ENCODE measurements around the gene ENDOV. TPM values are rescaled to one million over a fixed set of nuclear protein-coding genes. Genes with fewer than 3 reads are reported as not detected.

Gene ENDOV
- total RNA-seq, 1 donor from 2014 or later: 30.7 TPM

GRCh38 chr17:80464486-80464885 is 49.5 kb downstream of the ENDOV start:
- Mint-ChIP-seq H3K27me3 (peaks cover 70% of the 10 kb centered on the region), H3K4me1 (ENCODE audit: unreplicated experiment) (no peaks in the 10 kb centered on the region), H3K9me3 (no peaks in the 10 kb centered on the region), H3K27ac (no peak overlapping the region), H3K4me3 (no peak overlapping the region), H3K36me3 (no peaks in the 10 kb centered on the region)
- DNase-seq (ENCODE audit: extremely low spot score, unreplicated experiment): no peak
- TF ChIP-seq, protein P1, sequence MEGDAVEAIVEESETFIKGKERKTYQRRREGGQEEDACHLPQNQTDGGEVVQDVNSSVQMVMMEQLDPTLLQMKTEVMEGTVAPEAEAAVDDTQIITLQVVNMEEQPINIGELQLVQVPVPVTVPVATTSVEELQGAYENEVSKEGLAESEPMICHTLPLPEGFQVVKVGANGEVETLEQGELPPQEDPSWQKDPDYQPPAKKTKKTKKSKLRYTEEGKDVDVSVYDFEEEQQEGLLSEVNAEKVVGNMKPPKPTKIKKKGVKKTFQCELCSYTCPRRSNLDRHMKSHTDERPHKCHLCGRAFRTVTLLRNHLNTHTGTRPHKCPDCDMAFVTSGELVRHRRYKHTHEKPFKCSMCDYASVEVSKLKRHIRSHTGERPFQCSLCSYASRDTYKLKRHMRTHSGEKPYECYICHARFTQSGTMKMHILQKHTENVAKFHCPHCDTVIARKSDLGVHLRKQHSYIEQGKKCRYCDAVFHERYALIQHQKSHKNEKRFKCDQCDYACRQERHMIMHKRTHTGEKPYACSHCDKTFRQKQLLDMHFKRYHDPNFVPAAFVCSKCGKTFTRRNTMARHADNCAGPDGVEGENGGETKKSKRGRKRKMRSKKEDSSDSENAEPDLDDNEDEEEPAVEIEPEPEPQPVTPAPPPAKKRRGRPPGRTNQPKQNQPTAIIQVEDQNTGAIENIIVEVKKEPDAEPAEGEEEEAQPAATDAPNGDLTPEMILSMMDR (conservative IDR thresholded peaks at IDR 0.05): no peak

DNA sequence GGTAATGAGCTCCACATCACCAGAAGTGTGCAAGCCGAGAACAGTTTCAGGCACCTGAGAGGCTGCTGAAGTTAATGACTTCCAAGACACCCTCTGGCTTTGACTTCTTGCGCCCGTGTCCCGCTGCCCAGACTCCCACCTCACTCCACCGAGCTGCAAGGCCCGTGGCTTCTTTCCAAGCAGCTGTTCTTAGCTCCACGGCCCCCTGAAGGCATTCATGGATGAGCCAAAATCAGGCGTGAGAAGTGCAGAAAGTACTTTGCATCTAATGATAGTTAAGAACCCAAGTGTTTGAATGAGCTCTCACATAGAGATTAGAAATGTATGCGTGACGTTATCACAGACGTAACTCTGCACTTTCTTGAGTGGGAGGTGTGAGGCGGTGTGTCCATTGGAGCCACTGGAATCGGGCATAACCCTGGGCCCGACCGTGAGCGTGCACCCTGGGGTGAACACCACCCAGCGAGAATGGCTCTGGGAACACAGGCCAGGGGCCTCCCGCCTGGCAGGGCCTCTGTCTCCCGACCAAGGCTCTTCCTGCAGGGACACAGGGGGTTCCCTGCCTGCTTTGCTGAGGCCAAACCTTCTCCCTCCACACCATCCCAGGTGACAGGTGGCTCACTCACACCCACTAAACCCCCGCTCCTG is 50.5 kb downstream of the ENDOV start:
- H3K36me3 Mint-ChIP-seq: no peaks in the 10 kb centered on the region
- H3K4me1 Mint-ChIP-seq (ENCODE audit: unreplicated experiment): no peaks in the 10 kb centered on the region
- H3K27ac Mint-ChIP-seq: no peak overlapping the region
- no peak overlapping the region for H3K4me3 Mint-ChIP-seq
- H3K9me3 Mint-ChIP-seq: no peaks in the 10 kb centered on the region
- peaks cover 67% of the 10 kb centered on the region for H3K27me3 Mint-ChIP-seq
- TF ChIP-seq, protein P1 (conservative IDR thresholded peaks at IDR 0.05): no peak
- no peak for DNase-seq (ENCODE audit: extremely low spot score, unreplicated experiment)

DNA sequence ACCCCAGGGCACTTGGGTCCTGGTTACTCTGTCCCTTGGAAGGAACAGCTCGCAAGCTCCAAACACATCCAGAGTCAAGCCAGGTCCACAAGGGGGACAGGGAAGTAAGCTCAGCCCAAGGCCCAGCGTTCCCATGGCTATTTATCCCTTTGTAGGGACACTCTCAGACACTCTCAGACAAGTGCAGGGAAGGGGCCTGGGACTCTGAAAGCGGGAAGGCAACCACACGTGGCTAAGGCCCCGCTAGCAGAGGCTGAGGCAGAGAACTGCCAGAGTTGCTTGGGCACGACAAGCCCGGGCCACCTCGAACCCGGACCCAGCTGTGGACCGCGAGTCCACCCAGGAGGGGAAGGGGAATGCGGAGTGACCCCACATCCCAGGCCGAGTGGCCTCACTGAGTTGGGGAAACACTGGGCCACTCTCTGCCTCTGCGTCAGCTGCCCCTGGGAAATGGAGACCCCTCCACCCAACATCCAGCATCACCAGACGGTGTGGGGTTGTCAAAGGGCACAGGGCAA is 51.3 kb downstream of the ENDOV start:
- no peak for DNase-seq (ENCODE audit: extremely low spot score, unreplicated experiment)
- no peak overlapping the region for H3K27ac Mint-ChIP-seq
- H3K27me3 Mint-ChIP-seq: peaks cover 67% of the 10 kb centered on the region
- H3K36me3 Mint-ChIP-seq: no peaks in the 10 kb centered on the region
- H3K4me3 Mint-ChIP-seq: no peak overlapping the region
- H3K4me1 Mint-ChIP-seq (ENCODE audit: unreplicated experiment): no peaks in the 10 kb centered on the region
- TF ChIP-seq, protein P1 (conservative IDR thresholded peaks at IDR 0.05): no peak
- no peaks in the 10 kb centered on the region for H3K9me3 Mint-ChIP-seq

DNA sequence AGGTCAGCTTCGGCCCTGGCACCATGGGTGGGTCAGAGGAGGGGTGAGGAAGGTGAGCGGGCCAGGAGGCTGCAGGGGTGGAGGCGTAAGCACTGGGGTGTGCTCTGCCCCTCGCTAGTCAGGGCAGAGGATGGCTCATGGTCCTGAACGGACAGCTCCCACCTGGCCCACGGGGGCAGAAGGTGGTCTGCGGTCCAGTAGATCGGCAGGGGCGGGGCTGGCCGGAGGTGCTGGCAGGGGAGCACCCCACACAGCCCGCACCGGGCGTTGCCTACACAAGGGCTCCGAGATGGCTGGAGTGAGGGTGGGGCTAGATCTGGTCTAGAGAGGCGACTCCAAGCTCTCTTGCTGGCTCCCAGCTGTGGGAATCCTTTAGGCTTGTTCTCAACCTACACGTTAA is 53.3 kb downstream of the ENDOV start:
- Mint-ChIP-seq H3K36me3 (no peaks in the 10 kb centered on the region), H3K9me3 (no peaks in the 10 kb centered on the region), H3K4me3 (no peak overlapping the region), H3K27ac (no peak overlapping the region), H3K4me1 (ENCODE audit: unreplicated experiment) (no peaks in the 10 kb centered on the region), H3K27me3 (peaks cover 80% of the 10 kb centered on the region)
- DNase-seq (ENCODE audit: extremely low spot score, unreplicated experiment): no peak
- TF ChIP-seq, protein P1 (conservative IDR thresholded peaks at IDR 0.05): no peak

- H3K4me1 Mint-ChIP-seq (ENCODE audit: unreplicated experiment): no peaks in the 10 kb centered on the region
- H3K36me3 Mint-ChIP-seq: no peaks in the 10 kb centered on the region
- H3K9me3 Mint-ChIP-seq: no peaks in the 10 kb centered on the region
- no peak for DNase-seq (ENCODE audit: extremely low spot score, unreplicated experiment)
- H3K27me3 Mint-ChIP-seq: peaks cover 86% of the 10 kb centered on the region
- no peak overlapping the region for H3K27ac Mint-ChIP-seq
- H3K4me3 Mint-ChIP-seq: no peak overlapping the region
- TF ChIP-seq, protein P1 (conservative IDR thresholded peaks at IDR 0.05): no peak
Observed at GRCh38 chr17:80468781-80469493, 54.0 kb downstream of the ENDOV start.
